Trophoblast cell (in vitro differentiated cells and primary cell): Measurements from ENCODE around the gene PCMTD2.

Experiments used
- DNase-seq, 2 donors: peaks; one replicate each; pipeline ENCODE4 v3.0.0-alpha.2; 2016
- H2AFZ ChIP-seq: 2 replicates; pipeline ENCODE4 v1.6.1; 2013; ENCODE audit warnings: low read length, moderate library complexity, mild to moderate bottlenecking; ENCODE audit not compliant: insufficient read depth, poor library complexity
- H2AK5ac ChIP-seq: 2 replicates; pipeline ENCODE4 v1.6.1; 2013; ENCODE audit warnings: mild to moderate bottlenecking, low read length
- H2BK120ac ChIP-seq: 2 replicates; pipeline ENCODE4 v1.6.1; 2013; ENCODE audit warnings: low read length, mild to moderate bottlenecking, moderate library complexity; ENCODE audit not compliant: insufficient read depth, poor library complexity
- H2BK12ac ChIP-seq: 2 replicates; pipeline ENCODE4 v1.6.1; 2013; ENCODE audit warnings: mild to moderate bottlenecking, low read length, moderate library complexity
- H2BK5ac ChIP-seq: 2 replicates; pipeline ENCODE4 v1.6.1; 2013; ENCODE audit warnings: low read length, low read depth, moderate library complexity, mild to moderate bottlenecking; ENCODE audit not compliant: poor library complexity
- H3K14ac ChIP-seq: 2 replicates; pipeline ENCODE4 v1.6.1; 2013; ENCODE audit warnings: mild to moderate bottlenecking, low read length
- H3K18ac ChIP-seq: 2 replicates; pipeline ENCODE4 v1.6.1; 2013; ENCODE audit warnings: mild to moderate bottlenecking, low read length
- H3K23ac ChIP-seq: 2 replicates; pipeline ENCODE4 v1.6.1; 2013; ENCODE audit warnings: low read length
- H3K27ac ChIP-seq: 2 replicates; pipeline ENCODE4 v1.5.1; 2013; ENCODE audit warnings: low read depth, mild to moderate bottlenecking, inconsistent platforms, low read length, moderate library complexity
- H3K27me3 ChIP-seq: 2 replicates; pipeline ENCODE4 v1.6.1; 2013; ENCODE audit warnings: inconsistent platforms, mild to moderate bottlenecking, low read length, moderate library complexity; ENCODE audit not compliant: insufficient read depth
- H3K36me3 ChIP-seq, 2 experiments: 1 replicate in 1 of 2; 2 replicates in 1 of 2; pipeline ENCODE4 v1.6.1; 2013; ENCODE audit warnings: low read length in 2 of 2, mild to moderate bottlenecking in 2 of 2, moderate library complexity in 1 of 2; ENCODE audit not compliant: insufficient read depth in 2 of 2, control insufficient read depth in 1 of 2
- H3K4ac ChIP-seq: 2 replicates; pipeline ENCODE4 v1.6.1; 2013; ENCODE audit warnings: low read depth, mild to moderate bottlenecking, low read length, moderate library complexity
- H3K4me1 ChIP-seq, 2 experiments: 1 replicate in 1 of 2; 2 replicates in 1 of 2; pipeline ENCODE4 v1.6.1; 2013; ENCODE audit warnings: low read length in 2 of 2, mild to moderate bottlenecking in 2 of 2, moderate library complexity in 1 of 2; ENCODE audit not compliant: insufficient read depth in 2 of 2, control insufficient read depth in 1 of 2
- H3K4me2 ChIP-seq: 2 replicates; pipeline ENCODE4 v1.6.1; 2013; ENCODE audit warnings: inconsistent platforms, mild to moderate bottlenecking, low read length, moderate library complexity
- H3K4me3 ChIP-seq: 2 replicates; pipeline ENCODE4 v1.5.1; 2013; ENCODE audit warnings: mild to moderate bottlenecking, low read depth, low read length, inconsistent platforms
- H3K79me1 ChIP-seq: one replicate; pipeline ENCODE4 v1.6.1; 2013; ENCODE audit warnings: low read length
- H3K79me2 ChIP-seq: 2 replicates; pipeline ENCODE4 v1.6.1; 2013; ENCODE audit warnings: low read length, mild to moderate bottlenecking; ENCODE audit not compliant: control insufficient read depth, insufficient read depth, poor library complexity
- H3K9ac ChIP-seq: 2 replicates; pipeline ENCODE4 v1.6.1; 2013; ENCODE audit warnings: mild to moderate bottlenecking, low read length
- H3K9me3 ChIP-seq: 2 replicates; pipeline ENCODE4 v1.6.1; 2013; ENCODE audit warnings: low read depth, mild to moderate bottlenecking, control low read depth, inconsistent platforms, low read length; ENCODE audit not compliant: insufficient read depth
- H4K12ac ChIP-seq: 2 replicates; pipeline ENCODE4 v1.6.1; 2013; ENCODE audit warnings: low read depth, mild to moderate bottlenecking, low read length, moderate library complexity
- H4K8ac ChIP-seq: 2 replicates; pipeline ENCODE4 v1.6.1; 2013; ENCODE audit warnings: low read depth, mild to moderate bottlenecking, low read length, moderate library complexity
- H4K91ac ChIP-seq: one replicate; pipeline ENCODE4 v1.6.1; 2013; ENCODE audit warnings: low read depth, mild to moderate bottlenecking, low read length, moderate library complexity
- WGBS: extraction: QIAGEN DNeasy Blood & Tissue Kit; methylation state at CpG from one replicate; pipeline ENCODE4 v1.1.7; 2013; ENCODE audit warnings: missing lambda C conversion rate; ENCODE audit not compliant: insufficient read length, insufficient coverage; ENCODE audit errors: extremely low coverage; 5-methylcytosine and 5-hydroxymethylcytosine counted together

The PCMTD2 gene

DNA sequence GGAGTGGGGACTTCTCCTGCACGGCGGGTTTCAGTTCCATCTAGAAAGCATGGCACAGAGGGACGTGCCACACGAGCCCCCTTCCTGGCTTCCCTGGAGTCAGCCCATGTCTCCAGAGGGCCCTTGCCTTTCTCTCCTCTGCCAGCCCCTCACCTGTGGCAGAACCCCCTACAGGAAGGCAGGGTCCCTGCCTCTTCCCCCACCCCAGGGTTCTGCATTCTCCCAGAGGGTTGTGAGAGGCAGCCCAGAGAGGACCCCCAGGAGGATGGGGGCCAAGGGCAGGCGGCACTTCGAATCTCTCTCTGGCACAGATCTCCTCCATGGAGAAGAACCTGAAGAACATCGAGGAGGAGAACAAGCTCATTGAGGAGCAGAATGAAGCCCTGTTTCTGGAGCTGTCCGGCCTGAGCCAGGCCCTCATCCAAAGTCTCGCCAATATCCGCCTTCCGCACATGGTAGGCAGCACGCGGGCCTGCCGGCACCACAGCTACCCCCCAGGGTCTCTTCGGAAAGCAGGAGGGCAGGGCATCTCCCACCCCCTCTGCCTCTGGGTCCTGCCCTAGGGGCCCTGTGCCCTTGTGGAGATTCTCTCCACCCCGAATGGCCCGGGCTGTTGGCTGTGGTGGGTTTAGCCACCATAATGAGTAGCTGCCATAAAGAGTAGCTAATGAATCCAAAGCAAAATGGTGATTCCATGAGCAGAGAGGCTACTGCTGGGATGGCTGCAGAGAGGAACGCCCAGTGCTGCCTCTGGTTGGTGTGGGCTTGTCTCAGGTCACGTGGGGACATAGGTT lies 15.9 kb upstream of the PCMTD2 start:
- H3K14ac ChIP-seq = no peak overlapping the region
- DNase-seq = no peak
- no peak overlapping the region for H2AFZ ChIP-seq
- H4K12ac ChIP-seq = no peak overlapping the region
- H3K9me3 ChIP-seq = peaks cover 10% of the 10 kb centered on the region
- H3K18ac ChIP-seq = no peak overlapping the region
- no peak overlapping the region for H2BK120ac ChIP-seq
- no CpG with 5 or more reads among the region's 19 CpGs for WGBS
- H3K79me2 ChIP-seq = no peaks in the 10 kb centered on the region
- no peaks in the 10 kb centered on the region for H3K27me3 ChIP-seq
- no peak overlapping the region for H3K4me2 ChIP-seq
- no peak overlapping the region for H3K4ac ChIP-seq
- H3K23ac ChIP-seq = no peak overlapping the region
- no peak overlapping the region for H3K4me3 ChIP-seq
- no peaks in the 10 kb centered on the region for H3K79me1 ChIP-seq
- no peak overlapping the region for H4K91ac ChIP-seq
- H2BK12ac ChIP-seq = no peak overlapping the region
- no peak overlapping the region for H2BK5ac ChIP-seq
- no peaks in the 10 kb centered on the region for H3K36me3 ChIP-seq
- no peak overlapping the region for H3K27ac ChIP-seq
- H2AK5ac ChIP-seq = no peak overlapping the region
- H3K9ac ChIP-seq = no peak overlapping the region
- no peaks in the 10 kb centered on the region for H3K4me1 ChIP-seq
- no peak overlapping the region for H4K8ac ChIP-seq

DNA sequence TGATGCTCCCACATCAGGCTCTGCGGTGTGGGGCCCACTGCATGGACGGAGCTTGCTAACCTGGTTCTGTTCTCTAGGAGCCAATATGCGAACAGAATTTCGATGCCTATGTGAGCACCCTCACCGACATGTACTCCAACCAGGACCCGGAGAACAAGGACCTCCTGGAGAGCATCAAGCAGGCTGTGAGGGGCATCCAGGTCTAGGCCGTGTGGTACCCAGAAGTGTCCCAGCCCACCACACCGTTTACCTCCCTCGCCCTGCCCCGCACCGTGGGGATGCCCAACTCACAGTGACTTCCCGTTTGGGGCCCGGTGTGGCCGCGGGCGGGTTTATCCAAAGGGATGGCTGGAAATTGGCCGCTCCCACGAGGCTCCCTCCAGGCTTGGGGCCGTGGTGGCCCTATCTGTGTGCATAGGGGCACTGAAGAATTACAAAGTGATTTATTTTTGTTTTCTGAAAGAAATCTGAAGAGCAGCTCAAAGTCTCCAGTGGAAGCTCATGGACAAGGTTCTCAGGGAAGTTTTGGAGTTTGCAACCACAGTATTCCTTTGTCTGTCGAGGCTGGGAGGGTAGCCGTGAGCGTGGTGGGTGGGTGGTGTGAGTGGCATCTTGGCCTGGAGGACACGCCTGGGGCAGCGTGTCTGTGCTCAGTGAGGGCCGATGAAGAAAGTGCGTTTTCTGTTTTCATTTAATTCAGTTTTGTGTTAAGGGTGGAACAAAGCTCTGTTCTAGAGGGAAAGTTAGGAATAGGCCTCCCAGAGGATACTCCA lies 15.1 kb upstream of the PCMTD2 start:
- Histone ChIP-seq H2AK5ac (no peak overlapping the region), H3K4ac (no peak overlapping the region), H3K23ac (no peak overlapping the region), H3K79me1 (no peaks in the 10 kb centered on the region), H3K4me2 (no peak overlapping the region), H4K91ac (no peak overlapping the region), H3K79me2 (no peaks in the 10 kb centered on the region), H3K4me3 (no peak overlapping the region), H3K36me3 (no peaks in the 10 kb centered on the region), H3K4me1 (no peaks in the 10 kb centered on the region), H3K9ac (no peak overlapping the region), H3K27me3 (no peaks in the 10 kb centered on the region), H4K8ac (no peak overlapping the region), H3K18ac (no peak overlapping the region), H2BK120ac (no peak overlapping the region), H4K12ac (no peak overlapping the region), H3K9me3 (peaks cover 7% of the 10 kb centered on the region), H2BK5ac (no peak overlapping the region), H2AFZ (no peak overlapping the region), H2BK12ac (no peak overlapping the region), H3K27ac (no peak overlapping the region), H3K14ac (no peak overlapping the region)
- WGBS = no CpG with 5 or more reads among the region's 26 CpGs
- no peak for DNase-seq

- H2AK5ac ChIP-seq = no peak overlapping the region
- no peak overlapping the region for H3K4me2 ChIP-seq
- no peak overlapping the region for H3K4ac ChIP-seq
- no peak overlapping the region for H3K18ac ChIP-seq
- H4K8ac ChIP-seq = no peak overlapping the region
- H2BK120ac ChIP-seq = no peak overlapping the region
- no peak overlapping the region for H2AFZ ChIP-seq
- H3K27me3 ChIP-seq = no peaks in the 10 kb centered on the region
- H3K23ac ChIP-seq = no peak overlapping the region
- no peak for DNase-seq
- no peaks in the 10 kb centered on the region for H3K4me1 ChIP-seq
- peaks cover 7% of the 10 kb centered on the region for H3K9me3 ChIP-seq
- WGBS = no CpG with 5 or more reads among the region's 8 CpGs
- no peak overlapping the region for H3K9ac ChIP-seq
- H3K79me1 ChIP-seq = no peaks in the 10 kb centered on the region
- no peaks in the 10 kb centered on the region for H3K36me3 ChIP-seq
- H4K12ac ChIP-seq = no peak overlapping the region
- H3K4me3 ChIP-seq = no peak overlapping the region
- H2BK12ac ChIP-seq = no peak overlapping the region
- H2BK5ac ChIP-seq = no peak overlapping the region
- H3K79me2 ChIP-seq = no peaks in the 10 kb centered on the region
- no peak overlapping the region for H4K91ac ChIP-seq
- H3K27ac ChIP-seq = no peak overlapping the region
- H3K14ac ChIP-seq = no peak overlapping the region
Measured at GRCh38 chr20:64241061-64241460, 14.5 kb upstream of the PCMTD2 start.

GRCh38 chr20:64242003-64242796 lies 13.3 kb upstream of the PCMTD2 start:
- no peak overlapping the region for H3K4ac ChIP-seq
- H3K18ac ChIP-seq = no peak overlapping the region
- H3K4me1 ChIP-seq = no peaks in the 10 kb centered on the region
- H2BK12ac ChIP-seq = no peak overlapping the region
- H4K8ac ChIP-seq = no peak overlapping the region
- H3K4me2 ChIP-seq = no peak overlapping the region
- H3K36me3 ChIP-seq = no peaks in the 10 kb centered on the region
- no peak for DNase-seq
- no peak overlapping the region for H2BK5ac ChIP-seq
- no peaks in the 10 kb centered on the region for H3K79me2 ChIP-seq
- H3K4me3 ChIP-seq = no peak overlapping the region
- H3K27me3 ChIP-seq = no peaks in the 10 kb centered on the region
- H3K9ac ChIP-seq = no peak overlapping the region
- H4K12ac ChIP-seq = no peak overlapping the region
- peaks cover 7% of the 10 kb centered on the region for H3K9me3 ChIP-seq
- no peak overlapping the region for H4K91ac ChIP-seq
- no peak overlapping the region for H2BK120ac ChIP-seq
- no peak overlapping the region for H3K14ac ChIP-seq
- H2AFZ ChIP-seq = no peak overlapping the region
- no peak overlapping the region for H3K23ac ChIP-seq
- no peaks in the 10 kb centered on the region for H3K79me1 ChIP-seq
- H2AK5ac ChIP-seq = no peak overlapping the region
- no peak overlapping the region for H3K27ac ChIP-seq
- WGBS = no CpG with 5 or more reads among the region's 19 CpGs
